Suppressor macrophage treated with lipopolysaccharide for 4 hours (primary cell): Measurements from ENCODE around the gene EXOSC5.
A peak's percentile ranks its signal among the peaks of the same experiment; 100 is the strongest.
"Not testable (repeated sequence)": the region's sequence is repeated elsewhere in the genome, so short reads cannot be mapped to it uniquely, and the experiment has no call there.

ENCODE experiments used
- DNase-seq: peaks from one replicate; pipeline ENCODE4 v3.0.0-alpha.2; 2020

Gene EXOSC5

GRCh38 chr19:41426116-41426841, 29.1 kb upstream of the EXOSC5 start:
- no peak for DNase-seq

- DNase-seq = no peak
Observed at GRCh38 chr19:41425174-41426115, 28.3 kb upstream of the EXOSC5 start.

- DNase-seq = no peak
Observed at GRCh38 chr19:41424335-41425173, 27.4 kb upstream of the EXOSC5 start.

GRCh38 chr19:41422955-41423354, 25.8 kb upstream of the EXOSC5 start:
- no peak for DNase-seq

GRCh38 chr19:41422456-41422855, 25.3 kb upstream of the EXOSC5 start:
- no peak for DNase-seq

GRCh38 chr19:41421973-41422372, 24.8 kb upstream of the EXOSC5 start:
- DNase-seq = no peak

GRCh38 chr19:41421314-41421713, 24.2 kb upstream of the EXOSC5 start:
- no peak for DNase-seq

GRCh38 chr19:41420101-41420880, 23.1 kb upstream of the EXOSC5 start:
- DNase-seq = peak; percentile 73

GRCh38 chr19:41416194-41416674, 19.1 kb upstream of the EXOSC5 start:
- DNase-seq = no peak

GRCh38 chr19:41415154-41415571, 18.0 kb upstream of the EXOSC5 start:
- DNase-seq = no peak

- no peak for DNase-seq
Observed at GRCh38 chr19:41414461-41414860, 17.3 kb upstream of the EXOSC5 start.

GRCh38 chr19:41413947-41414346, 16.8 kb upstream of the EXOSC5 start:
- no peak for DNase-seq

- DNase-seq = no peak
Observed at GRCh38 chr19:41412953-41413352, 15.8 kb upstream of the EXOSC5 start.

- DNase-seq = no peak
Observed at GRCh38 chr19:41411968-41412265, 14.8 kb upstream of the EXOSC5 start.

GRCh38 chr19:41411100-41411967, 14.2 kb upstream of the EXOSC5 start:
- no peak for DNase-seq

- DNase-seq = no peak
Observed at GRCh38 chr19:41410336-41411054, 13.3 kb upstream of the EXOSC5 start.

GRCh38 chr19:41409288-41409687, 12.1 kb upstream of the EXOSC5 start:
- DNase-seq = no peak

GRCh38 chr19:41408846-41409245, 11.7 kb upstream of the EXOSC5 start:
- DNase-seq = not testable (repeated sequence)

- DNase-seq = no peak
Observed at GRCh38 chr19:41408256-41408655, 11.1 kb upstream of the EXOSC5 start.

GRCh38 chr19:41407271-41407670, 10.1 kb upstream of the EXOSC5 start:
- peak; percentile 59 for DNase-seq

GRCh38 chr19:41405776-41406175, 8.6 kb upstream of the EXOSC5 start:
- DNase-seq = no peak
